SK-N-SH treated with all-trans-retinoic acid at 6 μM for 48 hours (cell line): ENCODE results near the gene TBATA.

Experiments used
- ATAC-seq: fragments of 200-7000 bp; cut with Tn5 transposase; 3 replicates; pipeline ENCODE4 v1.9.1; 2020; ENCODE audit warnings: mild to moderate bottlenecking, moderate library complexity
- ARNTL ChIP-seq: fragments of 450-650 bp; formaldehyde crosslinking; IDR thresholded peaks from 2 replicates; pipeline ENCODE4 v1.5.0; 2020; ENCODE audit warnings: low read depth, mild to moderate bottlenecking, moderate library complexity, borderline replicate concordance
- BACH2 ChIP-seq: fragments of 250-450 bp; sonication (Bioruptor Pico); IDR thresholded peaks from 2 replicates; pipeline ENCODE4 v1.9.0; 2021; ENCODE audit warnings: mild to moderate bottlenecking, borderline replicate concordance
- CREB5 ChIP-seq: fragments of 250-450 bp; sonication (Bioruptor Pico); IDR thresholded peaks from 2 replicates; pipeline ENCODE4 v1.5.1; 2020; ENCODE audit warnings: low read depth, mild to moderate bottlenecking, moderate library complexity
- CSDC2 ChIP-seq: fragments of 250-450 bp; sonication (Bioruptor Pico); IDR thresholded peaks from 2 replicates; pipeline ENCODE4 v1.5.0; 2020; ENCODE audit warnings: mild to moderate bottlenecking, moderate library complexity
- ESRRG ChIP-seq: fragments of 250-450 bp; sonication (Bioruptor Pico); IDR thresholded peaks from 2 replicates; pipeline ENCODE4 v1.6.1; 2021; ENCODE audit warnings: mild to moderate bottlenecking
- GLIS3 ChIP-seq: fragments of 250-450 bp; sonication (Bioruptor Pico); IDR thresholded peaks from 2 replicates; pipeline ENCODE4 v1.5.0; 2020; ENCODE audit warnings: mild to moderate bottlenecking, moderate library complexity
- ISL1 ChIP-seq: fragments of 250-450 bp; sonication (Bioruptor Pico); IDR thresholded peaks from 2 replicates; pipeline ENCODE4 v2.1.2; 2022; ENCODE audit warnings: mild to moderate bottlenecking, moderate library complexity
- OSR1 ChIP-seq: fragments of 250-450 bp; sonication (Bioruptor Pico); IDR thresholded peaks from 2 replicates; pipeline ENCODE4 v1.8.0; 2022; ENCODE audit warnings: moderate library complexity, mild to moderate bottlenecking, inconsistent platforms
- POU6F1 ChIP-seq: fragments of 250-450 bp; sonication (Bioruptor Pico); IDR thresholded peaks from 2 replicates; pipeline ENCODE4 v1.8.0; 2021; ENCODE audit warnings: low read depth, mild to moderate bottlenecking, moderate library complexity, borderline replicate concordance
- PPARA ChIP-seq: fragments of 250-450 bp; sonication (Bioruptor Pico); IDR thresholded peaks from 2 replicates; pipeline ENCODE4 v1.5.0; 2020; ENCODE audit warnings: mild to moderate bottlenecking, borderline replicate concordance
- RARB ChIP-seq: fragments of 250-450 bp; sonication (Bioruptor Pico); IDR thresholded peaks from 2 replicates; pipeline ENCODE4 v1.8.0; 2021; ENCODE audit warnings: mild to moderate bottlenecking, moderate library complexity
- SNAI2 ChIP-seq: fragments of 250-450 bp; sonication (Bioruptor Pico); IDR thresholded peaks from 2 replicates; pipeline ENCODE4 v1.5.0; 2020; ENCODE audit warnings: mild to moderate bottlenecking, moderate library complexity
- TCF4 ChIP-seq: fragments of 250-450 bp; sonication (Bioruptor Pico); IDR thresholded peaks from 2 replicates; pipeline ENCODE4 v1.8.0; 2021; ENCODE audit warnings: mild to moderate bottlenecking, moderate library complexity, borderline replicate concordance
- TOX ChIP-seq: fragments of 250-450 bp; sonication (Bioruptor Pico); IDR thresholded peaks from 2 replicates; pipeline ENCODE4 v1.8.0; 2021; ENCODE audit warnings: mild to moderate bottlenecking, moderate library complexity, borderline replicate concordance
- TSHZ2 ChIP-seq: fragments of 250-450 bp; sonication (Bioruptor Pico); IDR thresholded peaks from 2 replicates; pipeline ENCODE4 v1.5.0; 2020; ENCODE audit warnings: mild to moderate bottlenecking, moderate library complexity
- ZC3H10 ChIP-seq: fragments of 250-450 bp; sonication (Bioruptor Pico); IDR thresholded peaks from 2 replicates; pipeline ENCODE4 v1.5.1; 2021; ENCODE audit warnings: mild to moderate bottlenecking, moderate library complexity
- ZFP3 ChIP-seq: fragments of 250-450 bp; sonication (Bioruptor Pico); IDR thresholded peaks from 2 replicates; pipeline ENCODE4 v1.5.0; 2020; ENCODE audit warnings: mild to moderate bottlenecking, moderate library complexity
- ZFP30 ChIP-seq: fragments of 450-650 bp; formaldehyde crosslinking; IDR thresholded peaks from 2 replicates; pipeline ENCODE4 v1.5.0; 2022; ENCODE audit warnings: mild to moderate bottlenecking, moderate library complexity
- ZNF565 ChIP-seq: fragments of 450-650 bp; formaldehyde crosslinking; conservative IDR thresholded peaks from 2 replicates; pipeline ENCODE4 v1.5.0; 2020; ENCODE audit warnings: low read depth, mild to moderate bottlenecking, moderate library complexity
- ZNF70 ChIP-seq: fragments of 450-650 bp; formaldehyde crosslinking; IDR thresholded peaks from 2 replicates; pipeline ENCODE4 v1.5.0; 2020; ENCODE audit warnings: mild to moderate bottlenecking, moderate library complexity
- ZNF8 ChIP-seq: fragments of 450-650 bp; formaldehyde crosslinking; IDR thresholded peaks from 2 replicates; pipeline ENCODE4 v1.5.0; 2020; ENCODE audit warnings: mild to moderate bottlenecking, moderate library complexity
- TF ChIP-seq, protein P1 (sequence below): fragments of 250-450 bp; sonication (Bioruptor Pico); IDR thresholded peaks from 2 replicates; pipeline ENCODE4 v1.8.0; 2020; ENCODE audit warnings: mild to moderate bottlenecking, moderate library complexity, borderline replicate concordance

TBATA gene

DNA sequence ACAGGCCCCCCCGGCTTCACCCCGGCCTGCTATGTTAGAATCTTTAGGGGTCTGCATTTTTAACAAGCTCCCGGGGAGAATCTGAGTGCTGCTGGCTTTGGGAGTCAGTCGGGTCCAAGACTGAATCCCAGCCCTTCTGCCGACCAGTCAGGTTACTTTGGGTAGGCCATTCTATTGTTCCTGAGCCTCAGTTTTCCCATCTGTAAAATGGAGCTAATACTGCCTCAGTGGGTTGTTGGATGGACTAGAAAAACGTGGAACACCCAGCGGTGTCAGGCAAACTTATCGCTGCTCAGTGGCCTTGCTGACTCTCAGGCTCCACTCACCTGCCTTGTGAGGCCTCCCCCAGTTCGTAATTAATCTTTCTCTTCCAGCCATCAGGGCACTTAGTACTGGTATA is 11.7 kb downstream of the TBATA start:
- no peak for ATAC-seq
- no peak for TF ChIP-seq CREB5

DNA sequence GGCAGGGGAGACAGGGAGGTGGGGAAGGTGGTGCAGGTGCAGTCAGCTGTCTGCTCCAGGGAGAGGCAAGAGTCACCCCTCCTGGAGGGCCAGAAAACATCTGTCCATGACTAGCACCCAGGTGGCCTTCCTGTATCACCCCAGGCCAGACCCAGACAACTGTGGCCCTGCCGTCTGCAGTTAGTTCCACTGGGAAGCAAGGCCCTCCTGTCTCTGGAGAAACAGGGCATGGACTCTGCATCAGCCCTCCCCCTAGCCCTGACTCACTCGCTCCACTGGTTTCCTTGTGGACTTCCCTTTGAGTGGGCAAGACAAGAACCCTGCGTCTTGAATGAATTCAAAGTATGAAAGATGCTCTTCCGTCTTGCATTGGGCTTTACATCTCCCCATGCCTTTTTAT is 12.6 kb downstream of the TBATA start:
- no peak for ATAC-seq
- no peak for TF ChIP-seq CREB5
- no peak for TF ChIP-seq TCF4 (CRISPR knock-in tag)
- TF ChIP-seq TOX = no peak
- TF ChIP-seq POU6F1 (CRISPR knock-in tag) = no peak
- no peak for TF ChIP-seq ZC3H10 (CRISPR knock-in tag)
- TF ChIP-seq ARNTL (CRISPR knock-in tag) = no peak
- TF ChIP-seq SNAI2 (CRISPR knock-in tag) = no peak
- TF ChIP-seq TSHZ2 (CRISPR knock-in tag) = no peak
- TF ChIP-seq GLIS3 (CRISPR knock-in tag) = no peak
- TF ChIP-seq ZFP30 = no peak
- no peak for TF ChIP-seq OSR1 (CRISPR knock-in tag)
- TF ChIP-seq RARB (CRISPR knock-in tag) = no peak
- TF ChIP-seq ZNF8 (CRISPR knock-in tag) = no peak
- TF ChIP-seq, protein P1, sequence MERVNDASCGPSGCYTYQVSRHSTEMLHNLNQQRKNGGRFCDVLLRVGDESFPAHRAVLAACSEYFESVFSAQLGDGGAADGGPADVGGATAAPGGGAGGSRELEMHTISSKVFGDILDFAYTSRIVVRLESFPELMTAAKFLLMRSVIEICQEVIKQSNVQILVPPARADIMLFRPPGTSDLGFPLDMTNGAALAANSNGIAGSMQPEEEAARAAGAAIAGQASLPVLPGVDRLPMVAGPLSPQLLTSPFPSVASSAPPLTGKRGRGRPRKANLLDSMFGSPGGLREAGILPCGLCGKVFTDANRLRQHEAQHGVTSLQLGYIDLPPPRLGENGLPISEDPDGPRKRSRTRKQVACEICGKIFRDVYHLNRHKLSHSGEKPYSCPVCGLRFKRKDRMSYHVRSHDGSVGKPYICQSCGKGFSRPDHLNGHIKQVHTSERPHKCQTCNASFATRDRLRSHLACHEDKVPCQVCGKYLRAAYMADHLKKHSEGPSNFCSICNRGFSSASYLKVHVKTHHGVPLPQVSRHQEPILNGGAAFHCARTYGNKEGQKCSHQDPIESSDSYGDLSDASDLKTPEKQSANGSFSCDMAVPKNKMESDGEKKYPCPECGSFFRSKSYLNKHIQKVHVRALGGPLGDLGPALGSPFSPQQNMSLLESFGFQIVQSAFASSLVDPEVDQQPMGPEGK (CRISPR knock-in tag) = no peak
- TF ChIP-seq PPARA (CRISPR knock-in tag) = no peak
- no peak for TF ChIP-seq ESRRG (CRISPR knock-in tag)
- no peak for TF ChIP-seq BACH2
- no peak for TF ChIP-seq ZFP3 (CRISPR knock-in tag)
- no peak for TF ChIP-seq ZNF565
- no peak for TF ChIP-seq ZNF70
- TF ChIP-seq, all 23 proteins: peak for 0

DNA sequence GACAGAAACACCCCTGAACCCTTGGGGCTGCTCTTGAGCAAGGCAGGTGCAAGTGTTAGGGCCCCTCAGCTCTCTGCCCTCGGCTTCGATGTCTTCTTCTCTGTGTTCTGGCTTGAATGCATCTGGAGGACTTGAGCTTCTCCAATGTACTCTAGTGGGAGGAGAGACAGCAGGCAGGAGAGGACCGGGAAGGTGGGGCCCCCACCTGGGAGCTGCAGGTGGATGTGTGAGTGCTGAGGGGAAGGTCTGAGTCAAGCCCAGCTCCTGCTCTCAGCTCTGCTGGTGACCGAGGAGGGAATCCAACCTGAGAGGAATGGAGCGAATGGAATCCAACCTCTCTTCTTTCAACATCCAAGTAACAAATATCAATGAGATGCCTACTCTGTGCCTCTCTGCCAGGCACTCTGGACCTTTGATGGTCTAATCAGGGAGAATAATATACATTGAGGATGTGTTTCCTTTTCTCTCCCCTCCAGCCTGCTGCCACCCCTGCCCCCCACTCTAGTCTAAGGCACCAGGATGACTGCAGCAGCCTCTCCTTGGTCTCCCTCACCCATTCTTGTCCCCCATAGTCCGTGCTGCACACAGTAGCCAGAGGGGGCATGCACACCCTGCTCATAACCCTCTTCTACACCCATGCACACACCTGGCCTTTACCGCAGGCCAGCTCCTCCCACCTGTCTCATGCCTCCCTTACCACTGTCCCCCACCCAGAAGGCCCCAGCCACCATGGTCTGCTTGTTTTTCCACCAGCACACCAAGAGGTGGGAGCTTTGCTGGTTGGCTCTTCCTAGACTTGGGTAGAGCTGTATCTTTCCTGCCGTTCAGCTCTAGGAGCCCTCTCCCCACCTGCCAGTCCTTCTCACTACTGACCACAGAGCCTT is 13.6 kb downstream of the TBATA start:
- ATAC-seq = no peak
- TF ChIP-seq ZNF8 (CRISPR knock-in tag) (no peak), POU6F1 (CRISPR knock-in tag) (no peak), TOX (no peak), BACH2 (no peak), ZC3H10 (CRISPR knock-in tag) (no peak), GLIS3 (CRISPR knock-in tag) (no peak), ZFP3 (CRISPR knock-in tag) (no peak), ISL1 (no peak), CREB5 (no peak), ZNF565 (no peak), CSDC2 (CRISPR knock-in tag) (no peak), TSHZ2 (CRISPR knock-in tag) (no peak), ZFP30 (no peak)
